ENCODE results near the gene PHACTR2. TPM values are rescaled to one million over a fixed set of nuclear protein-coding genes. Genes with fewer than 3 reads are reported as not detected.
A peak's percentile ranks its signal among the peaks of the same experiment; 100 is the strongest.

The PHACTR2 gene
- total RNA-seq, 1 experiment from 2014 or later = 20.7 TPM

GRCh38 chr6:143673669-143674068, 4.1 kb upstream of the PHACTR2 start:
- DNase-seq = peak; percentile 63
- Mint-ChIP-seq H3K9me3 (ENCODE audit: low read depth, unreplicated experiment) (peaks cover 5% of the 10 kb centered on the region), H3K27ac (ENCODE audit: unreplicated experiment) (peak overlapping the region; percentile 50), H3K27me3 (ENCODE audit: unreplicated experiment) (no peaks in the 10 kb centered on the region), H3K36me3 (ENCODE audit: insufficient read depth, unreplicated experiment) (peaks cover 16% of the 10 kb centered on the region), H3K4me1 (ENCODE audit: low read depth, unreplicated experiment) (peaks cover 14% of the 10 kb centered on the region), H3K4me3 (ENCODE audit: low read depth, unreplicated experiment) (no peak overlapping the region)
- no TSS peak for BruUV-seq (replicated peaks)
- CTCF ChIA-PET = interaction anchor here (0.5 to 0.7 kb wide), 2 partner anchors 12 to 19 kb away, joined by 3 read pairs; no protein-coding TSS in a partner anchor
- intact Hi-C loops (cut with micrococcal nuclease; ENCODE audit: unreplicated experiment) = no loop called here
- TF ChIP-seq, protein P1, sequence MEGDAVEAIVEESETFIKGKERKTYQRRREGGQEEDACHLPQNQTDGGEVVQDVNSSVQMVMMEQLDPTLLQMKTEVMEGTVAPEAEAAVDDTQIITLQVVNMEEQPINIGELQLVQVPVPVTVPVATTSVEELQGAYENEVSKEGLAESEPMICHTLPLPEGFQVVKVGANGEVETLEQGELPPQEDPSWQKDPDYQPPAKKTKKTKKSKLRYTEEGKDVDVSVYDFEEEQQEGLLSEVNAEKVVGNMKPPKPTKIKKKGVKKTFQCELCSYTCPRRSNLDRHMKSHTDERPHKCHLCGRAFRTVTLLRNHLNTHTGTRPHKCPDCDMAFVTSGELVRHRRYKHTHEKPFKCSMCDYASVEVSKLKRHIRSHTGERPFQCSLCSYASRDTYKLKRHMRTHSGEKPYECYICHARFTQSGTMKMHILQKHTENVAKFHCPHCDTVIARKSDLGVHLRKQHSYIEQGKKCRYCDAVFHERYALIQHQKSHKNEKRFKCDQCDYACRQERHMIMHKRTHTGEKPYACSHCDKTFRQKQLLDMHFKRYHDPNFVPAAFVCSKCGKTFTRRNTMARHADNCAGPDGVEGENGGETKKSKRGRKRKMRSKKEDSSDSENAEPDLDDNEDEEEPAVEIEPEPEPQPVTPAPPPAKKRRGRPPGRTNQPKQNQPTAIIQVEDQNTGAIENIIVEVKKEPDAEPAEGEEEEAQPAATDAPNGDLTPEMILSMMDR (IDR thresholded peaks at IDR 0.05; ENCODE audit: unreplicated experiment) = no peak

DNA sequence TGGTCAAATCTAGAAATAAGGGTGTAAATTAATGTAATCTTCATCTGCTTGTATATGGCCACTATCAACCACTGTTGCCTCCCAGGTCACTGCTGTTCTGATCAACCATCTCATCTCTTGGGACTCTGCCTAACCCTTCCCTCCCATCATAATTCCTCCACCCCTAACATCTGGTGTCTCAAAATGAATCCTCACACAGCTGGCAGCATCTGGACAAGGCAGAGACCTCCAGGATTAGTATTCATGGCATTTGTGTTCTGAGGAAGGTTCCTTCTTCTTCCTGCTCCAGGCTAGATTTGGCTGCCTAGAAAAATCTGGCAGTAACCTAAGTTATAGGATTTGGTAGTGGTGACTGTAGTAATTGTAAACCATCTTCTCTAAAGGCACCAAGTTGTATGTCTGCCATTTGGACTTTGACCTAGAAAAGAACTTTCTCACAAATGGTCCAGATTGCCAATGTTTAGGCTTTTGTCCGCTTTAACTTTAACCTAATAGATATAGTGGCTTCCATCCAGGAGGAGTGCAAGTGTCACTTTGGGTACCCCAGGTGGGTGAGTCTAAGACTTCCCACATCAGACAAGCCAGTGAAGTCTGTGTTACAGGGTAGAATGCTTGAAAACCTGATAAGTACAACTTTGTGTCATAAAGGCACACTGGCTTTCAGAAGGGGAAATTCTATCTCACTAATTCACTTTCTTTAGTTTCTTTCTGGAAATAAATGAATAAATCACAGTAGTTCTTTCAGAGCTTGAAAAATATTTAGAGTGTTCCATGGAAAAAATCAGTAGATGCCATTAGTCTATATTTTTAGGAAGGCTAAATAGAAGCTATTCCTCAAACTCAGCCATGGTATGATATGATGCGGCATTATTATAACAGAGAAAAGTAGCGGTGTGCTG, 3.0 kb upstream of the PHACTR2 start:
- peak overlapping the region; percentile 83 for H3K27ac Mint-ChIP-seq (ENCODE audit: unreplicated experiment)
- DNase-seq = no peak
- peak overlapping the region; percentile 30 for H3K4me3 Mint-ChIP-seq (ENCODE audit: low read depth, unreplicated experiment)
- no peaks in the 10 kb centered on the region for H3K27me3 Mint-ChIP-seq (ENCODE audit: unreplicated experiment)
- TF ChIP-seq, protein P1 (IDR thresholded peaks at IDR 0.05; ENCODE audit: unreplicated experiment) = no peak
- H3K9me3 Mint-ChIP-seq (ENCODE audit: low read depth, unreplicated experiment) = no peaks in the 10 kb centered on the region
- peaks cover 14% of the 10 kb centered on the region for H3K4me1 Mint-ChIP-seq (ENCODE audit: low read depth, unreplicated experiment)
- CTCF ChIA-PET = interaction anchor here (0.7 kb wide), 1 partner anchor 17 kb away, joined by 3 read pairs; no protein-coding TSS in a partner anchor
- intact Hi-C loops (cut with micrococcal nuclease; ENCODE audit: unreplicated experiment) = loop anchor here (5.0 kb wide), 2 partner anchors 73 to 97 kb away; no protein-coding TSS in a partner anchor
- BruUV-seq (replicated peaks) = no TSS peak
- peaks cover 22% of the 10 kb centered on the region for H3K36me3 Mint-ChIP-seq (ENCODE audit: insufficient read depth, unreplicated experiment)

DNA sequence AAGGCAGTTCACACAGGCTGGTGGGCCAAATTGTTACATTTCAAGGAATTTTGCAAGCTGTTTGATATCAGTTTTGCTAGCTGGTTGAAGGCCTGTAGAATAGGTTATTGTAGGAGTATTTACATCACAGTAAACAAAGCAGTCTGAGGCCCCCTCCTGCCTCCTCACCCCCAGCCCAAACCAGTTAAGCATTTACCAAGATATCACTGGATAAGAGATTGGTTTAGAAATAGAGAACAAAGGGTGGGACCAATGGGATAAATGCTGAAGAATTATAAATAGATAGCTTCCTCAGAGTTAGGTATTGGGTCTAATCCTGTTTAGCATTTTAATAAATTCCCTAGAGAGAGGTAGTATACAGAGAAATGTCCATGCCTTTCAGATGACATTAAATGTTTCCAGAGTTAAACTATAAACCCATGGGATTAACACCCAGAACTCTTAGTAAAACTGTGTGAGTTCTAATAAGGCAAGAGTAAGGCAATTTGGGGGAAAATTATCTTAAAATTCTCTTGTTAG, 2.3 kb upstream of the PHACTR2 start:
- no peaks in the 10 kb centered on the region for H3K9me3 Mint-ChIP-seq (ENCODE audit: low read depth, unreplicated experiment)
- peaks cover 14% of the 10 kb centered on the region for H3K4me1 Mint-ChIP-seq (ENCODE audit: low read depth, unreplicated experiment)
- H3K27ac Mint-ChIP-seq (ENCODE audit: unreplicated experiment) = peak overlapping the region; percentile 83
- H3K4me3 Mint-ChIP-seq (ENCODE audit: low read depth, unreplicated experiment) = no peak overlapping the region
- TF ChIP-seq, protein P1 (IDR thresholded peaks at IDR 0.05; ENCODE audit: unreplicated experiment) = no peak
- BruUV-seq (replicated peaks) = no TSS peak
- DNase-seq = no peak
- H3K27me3 Mint-ChIP-seq (ENCODE audit: unreplicated experiment) = no peaks in the 10 kb centered on the region
- peaks cover 22% of the 10 kb centered on the region for H3K36me3 Mint-ChIP-seq (ENCODE audit: insufficient read depth, unreplicated experiment)
- intact Hi-C loops (cut with micrococcal nuclease; ENCODE audit: unreplicated experiment) = loop anchor here (5.0 kb wide), 2 partner anchors 72 to 98 kb away; no protein-coding TSS in a partner anchor
- CTCF ChIA-PET = interaction anchor here (1.3 kb wide), 1 partner anchor 14 kb away, joined by 4 read pairs; no protein-coding TSS in a partner anchor

- TF ChIP-seq, protein P1 (IDR thresholded peaks at IDR 0.05; ENCODE audit: unreplicated experiment) = no peak
- Mint-ChIP-seq H3K27me3 (ENCODE audit: unreplicated experiment) (no peaks in the 10 kb centered on the region), H3K4me1 (ENCODE audit: low read depth, unreplicated experiment) (peaks cover 14% of the 10 kb centered on the region), H3K36me3 (ENCODE audit: insufficient read depth, unreplicated experiment) (peaks cover 22% of the 10 kb centered on the region), H3K27ac (ENCODE audit: unreplicated experiment) (no peak overlapping the region), H3K9me3 (ENCODE audit: low read depth, unreplicated experiment) (no peaks in the 10 kb centered on the region), H3K4me3 (ENCODE audit: low read depth, unreplicated experiment) (no peak overlapping the region)
- no peak for DNase-seq
- BruUV-seq (replicated peaks) = no TSS peak
- CTCF ChIA-PET = interaction anchor here (0.7 to 1.3 kb wide), 2 partner anchors 14 to 28 kb away, joined by 3 to 4 read pairs; no protein-coding TSS in a partner anchor
- intact Hi-C loops (cut with micrococcal nuclease; ENCODE audit: unreplicated experiment) = loop anchor here (5.0 kb wide), 2 partner anchors 71 to 99 kb away; no protein-coding TSS in a partner anchor
These were observed 1.8 kb upstream of the PHACTR2 start for GRCh38 chr6:143675946-143676345.

Data from Calu3 (cell line).